RKO (cell line): ENCODE results near the gene NUDC.
"Not testable (repeated sequence)": the region's sequence is repeated elsewhere in the genome, so short reads cannot be mapped to it uniquely, and the experiment has no call there.

Experiments used
- DNase-seq: peaks from one replicate; pipeline ENCODE4 v3.0.0-alpha.2; 2016; ENCODE audit warnings: low spot score

The NUDC gene

GRCh38 chr1:26911399-26912146 lies 10.0 kb upstream of the NUDC start:
- no peak for DNase-seq

GRCh38 chr1:26912147-26912490 lies 9.4 kb upstream of the NUDC start:
- no peak for DNase-seq

- no peak for DNase-seq
Measured at GRCh38 chr1:26913389-26913753, 8.2 kb upstream of the NUDC start.

- DNase-seq, result no peak
Measured at GRCh38 chr1:26913754-26914619, 7.6 kb upstream of the NUDC start, which contains the start of gene NR0B2. Gene NR0B2 (minus strand): TSS chr1:26913975. CDS start chr1:26913940, 35 bp downstream.

- no peak for DNase-seq
Measured at GRCh38 chr1:26915204-26915842, 6.2 kb upstream of the NUDC start.

GRCh38 chr1:26921126-26921539 lies 410 bp upstream of the NUDC start:
- no peak for DNase-seq

GRCh38 chr1:26922431-26922729 lies 837 bp downstream of the NUDC start:
- no peak for DNase-seq

GRCh38 chr1:26922901-26923300 lies 1.4 kb downstream of the NUDC start:
- peak; percentile 72 for DNase-seq

GRCh38 chr1:26923711-26924110 lies 2.2 kb downstream of the NUDC start:
- peak; percentile 97 for DNase-seq

GRCh38 chr1:26932531-26932930 lies 11.0 kb downstream of the NUDC start:
- no peak for DNase-seq

- DNase-seq, result no peak
Measured at GRCh38 chr1:26936823-26937222, 15.3 kb downstream of the NUDC start.

- DNase-seq, result no peak
Measured at GRCh38 chr1:26938004-26938658, 16.6 kb downstream of the NUDC start.

GRCh38 chr1:26938659-26939025 lies 17.1 kb downstream of the NUDC start:
- DNase-seq, result no peak

GRCh38 chr1:26941311-26941710 lies 19.8 kb downstream of the NUDC start:
- no peak for DNase-seq

GRCh38 chr1:26942656-26943055 lies 21.1 kb downstream of the NUDC start:
- DNase-seq, result no peak

GRCh38 chr1:26945138-26945537 lies 23.6 kb downstream of the NUDC start:
- DNase-seq, result no peak

- no peak for DNase-seq
Measured at GRCh38 chr1:26945728-26946127, 24.2 kb downstream of the NUDC start.

- no peak for DNase-seq
Measured at GRCh38 chr1:26946270-26946669, 24.7 kb downstream of the NUDC start.

GRCh38 chr1:26948725-26949057 lies 27.1 kb downstream of the NUDC start:
- not testable (repeated sequence) for DNase-seq

GRCh38 chr1:26949266-26949925 lies 27.9 kb downstream of the NUDC start:
- no peak for DNase-seq

- DNase-seq, result no peak
Measured at GRCh38 chr1:26949926-26950319, 28.4 kb downstream of the NUDC start.

- no peak for DNase-seq
Measured at GRCh38 chr1:26950602-26951001, 29.1 kb downstream of the NUDC start.
